Cerebellar cortex (tissue), 1 donor: Measurements from ENCODE around the gene SLC6A11.

ENCODE experiments used
- DNase-seq: peaks from one replicate; pipeline ENCODE4 v3.0.0-alpha.2; 2015; ENCODE audit warnings: low spot score

Gene SLC6A11

GRCh38 chr3:10930666-10931040 is 114.6 kb downstream of the SLC6A11 start:
- no peak for DNase-seq

GRCh38 chr3:10932596-10932995 is 116.6 kb downstream of the SLC6A11 start:
- DNase-seq = no peak

GRCh38 chr3:10933021-10933420 is 117.0 kb downstream of the SLC6A11 start:
- DNase-seq = no peak

GRCh38 chr3:10933470-10933804 is 117.4 kb downstream of the SLC6A11 start:
- DNase-seq = no peak

- no peak for DNase-seq
Measured at GRCh38 chr3:10933805-10934481, 117.9 kb downstream of the SLC6A11 start.

- no peak for DNase-seq
Measured at GRCh38 chr3:10935028-10935427, 119.0 kb downstream of the SLC6A11 start.

- DNase-seq = no peak
Measured at GRCh38 chr3:10935846-10936631, 120.0 kb downstream of the SLC6A11 start.

GRCh38 chr3:10936686-10937085 is 120.7 kb downstream of the SLC6A11 start:
- no peak for DNase-seq

- DNase-seq = no peak
Measured at GRCh38 chr3:10937141-10937825, 121.3 kb downstream of the SLC6A11 start.

GRCh38 chr3:10939556-10939955 is 123.5 kb downstream of the SLC6A11 start:
- DNase-seq = no peak

- DNase-seq = no peak
Measured at GRCh38 chr3:10940106-10940505, 124.1 kb downstream of the SLC6A11 start.

- no peak for DNase-seq
Measured at GRCh38 chr3:10941972-10942371, 125.9 kb downstream of the SLC6A11 start.

GRCh38 chr3:10942690-10943205 is 126.7 kb downstream of the SLC6A11 start:
- DNase-seq = no peak

GRCh38 chr3:10944866-10945265 is 128.8 kb downstream of the SLC6A11 start:
- DNase-seq = no peak

- peak; percentile 41 for DNase-seq
Measured at GRCh38 chr3:10945683-10946287, 129.8 kb downstream of the SLC6A11 start.

- DNase-seq = no peak
Measured at GRCh38 chr3:10946526-10946925, 130.5 kb downstream of the SLC6A11 start.

GRCh38 chr3:10948326-10948725 is 132.3 kb downstream of the SLC6A11 start:
- DNase-seq = no peak

GRCh38 chr3:10949197-10949596 is 133.2 kb downstream of the SLC6A11 start:
- no peak for DNase-seq

- peak; percentile 30 for DNase-seq
Measured at GRCh38 chr3:10950476-10951294, 134.7 kb downstream of the SLC6A11 start.

- no peak for DNase-seq
Measured at GRCh38 chr3:10951295-10951926, 135.4 kb downstream of the SLC6A11 start.

GRCh38 chr3:10952525-10952924 is 136.5 kb downstream of the SLC6A11 start:
- DNase-seq = no peak
